GM20000 (cell line): Measurements from ENCODE around the gene CREB5.
"Not testable (repeated sequence)": the region's sequence is repeated elsewhere in the genome, so short reads cannot be mapped to it uniquely, and the experiment has no call there.

ENCODE experiments used
- DNase-seq: peaks from one replicate; pipeline ENCODE4 v3.0.0; 2012; ENCODE audit warnings: low spot score
- CTCF ChIP-seq: IDR thresholded peaks from 2 replicates; pipeline ENCODE4 v1.5.1; 2012; ENCODE audit warnings: mild to moderate bottlenecking, control low read depth; ENCODE audit errors: extremely low read depth, missing control alignments

CREB5 gene

GRCh38 chr7:28815928-28816373 is 403.6 kb downstream of the CREB5 start:
- peak; percentile 65 for DNase-seq
- no peak for TF ChIP-seq CTCF

GRCh38 chr7:28818996-28819395 is 406.7 kb downstream of the CREB5 start:
- TF ChIP-seq CTCF: no peak
- no peak for DNase-seq

GRCh38 chr7:28823582-28823981 is 411.3 kb downstream of the CREB5 start:
- no peak for TF ChIP-seq CTCF
- DNase-seq: no peak

- not testable (repeated sequence) for DNase-seq
These were observed 413.6 kb downstream of the CREB5 start for GRCh38 chr7:28825817-28826448.

- no peak for TF ChIP-seq CTCF
- DNase-seq: no peak
These were observed 418.5 kb downstream of the CREB5 start for GRCh38 chr7:28830846-28831245.

- TF ChIP-seq CTCF: no peak
- DNase-seq: no peak
These were observed 420.4 kb downstream of the CREB5 start for GRCh38 chr7:28832669-28833068.

GRCh38 chr7:28835800-28836199 is 423.5 kb downstream of the CREB5 start:
- TF ChIP-seq CTCF: no peak
- no peak for DNase-seq

GRCh38 chr7:28836716-28837115 is 424.4 kb downstream of the CREB5 start:
- DNase-seq: no peak
- no peak for TF ChIP-seq CTCF
